PC-9 (cell line): Measurements from ENCODE around the gene PDE6C.

Experiments used
- EZH2 ChIP-seq: fragments of 200-600 bp; sonication (generic); IDR thresholded peaks from 2 replicates; pipeline ENCODE4 v1.8.0; 2017; ENCODE audit warnings: antibody characterized with exemption, low read depth
- TF ChIP-seq, protein P1 (sequence below): fragments of 200-600 bp; sonication (generic); conservative IDR thresholded peaks from 2 replicates; pipeline ENCODE4 v1.6.1; 2017; ENCODE audit warnings: mixed run types, antibody characterized with exemption, mild to moderate bottlenecking, moderate library complexity

- TF ChIP-seq, protein P1, sequence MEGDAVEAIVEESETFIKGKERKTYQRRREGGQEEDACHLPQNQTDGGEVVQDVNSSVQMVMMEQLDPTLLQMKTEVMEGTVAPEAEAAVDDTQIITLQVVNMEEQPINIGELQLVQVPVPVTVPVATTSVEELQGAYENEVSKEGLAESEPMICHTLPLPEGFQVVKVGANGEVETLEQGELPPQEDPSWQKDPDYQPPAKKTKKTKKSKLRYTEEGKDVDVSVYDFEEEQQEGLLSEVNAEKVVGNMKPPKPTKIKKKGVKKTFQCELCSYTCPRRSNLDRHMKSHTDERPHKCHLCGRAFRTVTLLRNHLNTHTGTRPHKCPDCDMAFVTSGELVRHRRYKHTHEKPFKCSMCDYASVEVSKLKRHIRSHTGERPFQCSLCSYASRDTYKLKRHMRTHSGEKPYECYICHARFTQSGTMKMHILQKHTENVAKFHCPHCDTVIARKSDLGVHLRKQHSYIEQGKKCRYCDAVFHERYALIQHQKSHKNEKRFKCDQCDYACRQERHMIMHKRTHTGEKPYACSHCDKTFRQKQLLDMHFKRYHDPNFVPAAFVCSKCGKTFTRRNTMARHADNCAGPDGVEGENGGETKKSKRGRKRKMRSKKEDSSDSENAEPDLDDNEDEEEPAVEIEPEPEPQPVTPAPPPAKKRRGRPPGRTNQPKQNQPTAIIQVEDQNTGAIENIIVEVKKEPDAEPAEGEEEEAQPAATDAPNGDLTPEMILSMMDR = no peak
- TF ChIP-seq EZH2 = no peak
Measured at GRCh38 chr10:93589648-93590562, 22.4 kb upstream of the PDE6C start.
